ENCODE data around the gene INCENP. TPM values are rescaled to one million over a fixed set of nuclear protein-coding genes. Genes with fewer than 3 reads are reported as not detected.

Gene INCENP
- total and polyA plus RNA-seq, 5 donors from 2014 or later = 1.0 to 36.6 (median 2.5) TPM

GRCh38 chr11:62125316-62125715 is 1.5 kb downstream of the INCENP start:
- no peaks in the 10 kb centered on the region for H3K9me3 ChIP-seq (ENCODE audit: control insufficient read depth in 2 of 2, low read length in 2 of 2)
- H3K4me3 ChIP-seq (ENCODE audit: low read depth, low read length) = peak overlapping the region; percentile 84
- H3K27me3 ChIP-seq (ENCODE audit: control insufficient read depth, insufficient read depth, low read length) = no peaks in the 10 kb centered on the region
- H3K4me1 ChIP-seq (ENCODE audit: control insufficient read depth, insufficient read depth, low read length, poor library complexity, severe bottlenecking) = peaks cover 23% of the 10 kb centered on the region
- H3K36me3 Mint-ChIP-seq = peaks cover 7% of the 10 kb centered on the region
- H3K27ac ChIP-seq (ENCODE audit: insufficient read depth, low read length, poor library complexity, severe bottlenecking) = no peak overlapping the region
- H3K4me1 Mint-ChIP-seq = peaks cover 16 to 39% (median 28%) of the 10 kb centered on the region in 4 donors
- H3K36me3 ChIP-seq (ENCODE audit: control insufficient read depth, insufficient read depth, low read length) = peaks cover 12% of the 10 kb centered on the region
- H3K9me3 Mint-ChIP-seq = no peaks in the 10 kb centered on the region
- peak overlapping the region; percentile 85 to 95 (median 92) for H3K4me3 Mint-ChIP-seq
- peak overlapping the region in 1 of 3 donors; percentile 95 for H3K27ac Mint-ChIP-seq
- no peak for DNase-seq
- H3K27me3 Mint-ChIP-seq = peaks cover 21% of the 10 kb centered on the region
- no peak for ATAC-seq (ENCODE audit: low read depth in 2 of 2)

- peaks cover 16% of the 10 kb centered on the region for H3K36me3 ChIP-seq (ENCODE audit: control insufficient read depth, insufficient read depth, low read length)
- peaks cover 23% of the 10 kb centered on the region for H3K4me1 ChIP-seq (ENCODE audit: control insufficient read depth, insufficient read depth, low read length, poor library complexity, severe bottlenecking)
- H3K36me3 Mint-ChIP-seq = peaks cover 13% of the 10 kb centered on the region
- no peak overlapping the region for H3K27ac Mint-ChIP-seq
- DNase-seq (no peak), ATAC-seq (ENCODE audit: low read depth in 2 of 2) (no peak)
- H3K27me3 ChIP-seq (ENCODE audit: control insufficient read depth, insufficient read depth, low read length) = no peaks in the 10 kb centered on the region
- no peaks in the 10 kb centered on the region for H3K9me3 ChIP-seq (ENCODE audit: control insufficient read depth in 2 of 2, low read length in 2 of 2)
- H3K27ac ChIP-seq (ENCODE audit: insufficient read depth, low read length, poor library complexity, severe bottlenecking) = no peak overlapping the region
- no peak overlapping the region for H3K4me3 ChIP-seq (ENCODE audit: low read depth, low read length)
- H3K9me3 Mint-ChIP-seq = no peaks in the 10 kb centered on the region
- peaks cover 18% of the 10 kb centered on the region for H3K27me3 Mint-ChIP-seq
- H3K4me3 Mint-ChIP-seq = peak overlapping the region; percentile 85 to 95 (median 92)
- H3K4me1 Mint-ChIP-seq = peaks cover 16 to 41% (median 30%) of the 10 kb centered on the region in 4 donors
Measured at GRCh38 chr11:62125881-62126280, 2.1 kb downstream of the INCENP start.

GRCh38 chr11:62127426-62127825 is 3.6 kb downstream of the INCENP start:
- peaks cover 23% of the 10 kb centered on the region for H3K4me1 ChIP-seq (ENCODE audit: control insufficient read depth, insufficient read depth, low read length, poor library complexity, severe bottlenecking)
- peaks cover 7% of the 10 kb centered on the region for H3K27me3 Mint-ChIP-seq

GRCh38 chr11:62127941-62128770 is 4.3 kb downstream of the INCENP start:
- no peaks in the 10 kb centered on the region for H3K9me3 ChIP-seq (ENCODE audit: control insufficient read depth in 2 of 2, low read length in 2 of 2)
- Mint-ChIP-seq H3K27ac (no peak overlapping the region), H3K4me1 (peaks cover 19 to 60% (median 42%) of the 10 kb centered on the region in 4 donors), H3K36me3 (peaks cover 27% of the 10 kb centered on the region), H3K9me3 (no peaks in the 10 kb centered on the region), H3K4me3 (peak overlapping the region in 1 of 4 donors; percentile 22), H3K27me3 (peaks cover 7% of the 10 kb centered on the region)
- no peaks in the 10 kb centered on the region for H3K27me3 ChIP-seq (ENCODE audit: control insufficient read depth, insufficient read depth, low read length)
- no peak overlapping the region for H3K4me3 ChIP-seq (ENCODE audit: low read depth, low read length)
- no peak overlapping the region for H3K27ac ChIP-seq (ENCODE audit: insufficient read depth, low read length, poor library complexity, severe bottlenecking)
- ATAC-seq (ENCODE audit: low read depth in 2 of 2) = no peak
- H3K36me3 ChIP-seq (ENCODE audit: control insufficient read depth, insufficient read depth, low read length) = peaks cover 26% of the 10 kb centered on the region
- no peak for DNase-seq
- H3K4me1 ChIP-seq (ENCODE audit: control insufficient read depth, insufficient read depth, low read length, poor library complexity, severe bottlenecking) = peaks cover 23% of the 10 kb centered on the region

More at GRCh38 chr11:62127426-62127825, 3.6 kb downstream of the INCENP start:
- H3K27ac ChIP-seq (ENCODE audit: insufficient read depth, low read length, poor library complexity, severe bottlenecking) = no peak overlapping the region
- H3K27ac Mint-ChIP-seq = no peak overlapping the region
- peaks cover 22% of the 10 kb centered on the region for H3K36me3 Mint-ChIP-seq
- peak overlapping the region in 2 of 4 donors; percentile 22 to 24 for H3K4me3 Mint-ChIP-seq
- H3K4me3 ChIP-seq (ENCODE audit: low read depth, low read length) = no peak overlapping the region
- DNase-seq (no peak), ATAC-seq (ENCODE audit: low read depth in 2 of 2) (no peak)
- peaks cover 25% of the 10 kb centered on the region for H3K36me3 ChIP-seq (ENCODE audit: control insufficient read depth, insufficient read depth, low read length)
- H3K4me1 Mint-ChIP-seq = peaks cover 19 to 53% (median 38%) of the 10 kb centered on the region in 4 donors
- H3K9me3 Mint-ChIP-seq = no peaks in the 10 kb centered on the region
- H3K9me3 ChIP-seq (ENCODE audit: control insufficient read depth in 2 of 2, low read length in 2 of 2) = no peaks in the 10 kb centered on the region
- no peaks in the 10 kb centered on the region for H3K27me3 ChIP-seq (ENCODE audit: control insufficient read depth, insufficient read depth, low read length)

- H3K27me3 Mint-ChIP-seq = peaks cover under 1% of the 10 kb centered on the region
Measured at GRCh38 chr11:62128835-62129234, 5.0 kb downstream of the INCENP start.

GRCh38 chr11:62129590-62130282 is 5.9 kb downstream of the INCENP start:
- Mint-ChIP-seq H3K9me3 (no peaks in the 10 kb centered on the region), H3K4me3 (no peak overlapping the region), H3K4me1 (peaks cover 11 to 57% (median 38%) of the 10 kb centered on the region in 4 donors), H3K36me3 (peaks cover 30% of the 10 kb centered on the region), H3K27me3 (no peaks in the 10 kb centered on the region), H3K27ac (no peak overlapping the region)
- no peaks in the 10 kb centered on the region for H3K9me3 ChIP-seq (ENCODE audit: control insufficient read depth in 2 of 2, low read length in 2 of 2)
- no peak overlapping the region for H3K27ac ChIP-seq (ENCODE audit: insufficient read depth, low read length, poor library complexity, severe bottlenecking)
- H3K4me1 ChIP-seq (ENCODE audit: control insufficient read depth, insufficient read depth, low read length, poor library complexity, severe bottlenecking) = peaks cover 17% of the 10 kb centered on the region
- peaks cover 26% of the 10 kb centered on the region for H3K36me3 ChIP-seq (ENCODE audit: control insufficient read depth, insufficient read depth, low read length)
- H3K27me3 ChIP-seq (ENCODE audit: control insufficient read depth, insufficient read depth, low read length) = no peaks in the 10 kb centered on the region
- no peak for DNase-seq
- no peak for ATAC-seq (ENCODE audit: low read depth in 2 of 2)
- H3K4me3 ChIP-seq (ENCODE audit: low read depth, low read length) = no peak overlapping the region

More at GRCh38 chr11:62128835-62129234, 5.0 kb downstream of the INCENP start:
- Histone ChIP-seq H3K27ac (ENCODE audit: insufficient read depth, low read length, poor library complexity, severe bottlenecking) (no peak overlapping the region), H3K36me3 (ENCODE audit: control insufficient read depth, insufficient read depth, low read length) (peaks cover 26% of the 10 kb centered on the region), H3K9me3 (ENCODE audit: control insufficient read depth in 2 of 2, low read length in 2 of 2) (no peaks in the 10 kb centered on the region), H3K27me3 (ENCODE audit: control insufficient read depth, insufficient read depth, low read length) (no peaks in the 10 kb centered on the region), H3K4me3 (ENCODE audit: low read depth, low read length) (no peak overlapping the region), H3K4me1 (ENCODE audit: control insufficient read depth, insufficient read depth, low read length, poor library complexity, severe bottlenecking) (peaks cover 23% of the 10 kb centered on the region)
- Mint-ChIP-seq H3K4me1 (peaks cover 14 to 55% (median 38%) of the 10 kb centered on the region in 4 donors), H3K27ac (no peak overlapping the region), H3K36me3 (peaks cover 27% of the 10 kb centered on the region), H3K9me3 (no peaks in the 10 kb centered on the region), H3K4me3 (no peak overlapping the region)
- ATAC-seq (ENCODE audit: low read depth in 2 of 2) (no peak), DNase-seq (no peak)

- Mint-ChIP-seq H3K9me3 (no peaks in the 10 kb centered on the region), H3K4me1 (peaks cover 8 to 54% (median 34%) of the 10 kb centered on the region in 4 donors), H3K27ac (no peak overlapping the region), H3K27me3 (no peaks in the 10 kb centered on the region), H3K36me3 (peaks cover 34% of the 10 kb centered on the region), H3K4me3 (no peak overlapping the region)
- DNase-seq (no peak), ATAC-seq (ENCODE audit: low read depth in 2 of 2) (no peak)
- H3K4me1 ChIP-seq (ENCODE audit: control insufficient read depth, insufficient read depth, low read length, poor library complexity, severe bottlenecking) = peaks cover 9% of the 10 kb centered on the region
- no peaks in the 10 kb centered on the region for H3K27me3 ChIP-seq (ENCODE audit: control insufficient read depth, insufficient read depth, low read length)
- H3K27ac ChIP-seq (ENCODE audit: insufficient read depth, low read length, poor library complexity, severe bottlenecking) = no peak overlapping the region
- H3K36me3 ChIP-seq (ENCODE audit: control insufficient read depth, insufficient read depth, low read length) = peaks cover 26% of the 10 kb centered on the region
- H3K4me3 ChIP-seq (ENCODE audit: low read depth, low read length) = no peak overlapping the region
- H3K9me3 ChIP-seq (ENCODE audit: control insufficient read depth in 2 of 2, low read length in 2 of 2) = no peaks in the 10 kb centered on the region
Measured at GRCh38 chr11:62130283-62131169, 6.7 kb downstream of the INCENP start.
